GM12878 (cell line): ENCODE data around the gene CDK5R1.

Experiments used
- IKZF1 ChIP-seq: fragments of 450-650 bp; conservative IDR thresholded peaks from 2 replicates; pipeline ENCODE4 v1.6.1; 2017; ENCODE audit warnings: antibody characterized with exemption, mild to moderate bottlenecking
- SREBF2 ChIP-seq: IDR thresholded peaks from 2 replicates; pipeline ENCODE4 v1.6.1; 2012; ENCODE audit warnings: mild to moderate bottlenecking, low read length
- TF ChIP-seq, protein P1 (sequence below): fragments of 450-650 bp; IDR thresholded peaks from 2 replicates; pipeline ENCODE4 v1.6.1; 2018; ENCODE audit warnings: borderline replicate concordance, mild to moderate bottlenecking; ENCODE audit not compliant: partially characterized antibody
- TF ChIP-seq, protein P2 (sequence below), 3 experiments: IDR thresholded peaks in 2 of 3; conservative IDR thresholded peaks in 1 of 3; 2 replicates each; pipeline ENCODE4 v1.5.1; 2011; ENCODE audit warnings: low read depth in 3 of 3, low read length in 3 of 3, mild to moderate bottlenecking in 3 of 3, control low read depth in 2 of 3, moderate library complexity in 2 of 3, inconsistent platforms in 1 of 3, mixed read lengths in 1 of 3; ENCODE audit not compliant: control insufficient read depth in 2 of 3, insufficient read depth in 1 of 3; ENCODE audit errors: extremely low read depth in 1 of 3

DNA sequence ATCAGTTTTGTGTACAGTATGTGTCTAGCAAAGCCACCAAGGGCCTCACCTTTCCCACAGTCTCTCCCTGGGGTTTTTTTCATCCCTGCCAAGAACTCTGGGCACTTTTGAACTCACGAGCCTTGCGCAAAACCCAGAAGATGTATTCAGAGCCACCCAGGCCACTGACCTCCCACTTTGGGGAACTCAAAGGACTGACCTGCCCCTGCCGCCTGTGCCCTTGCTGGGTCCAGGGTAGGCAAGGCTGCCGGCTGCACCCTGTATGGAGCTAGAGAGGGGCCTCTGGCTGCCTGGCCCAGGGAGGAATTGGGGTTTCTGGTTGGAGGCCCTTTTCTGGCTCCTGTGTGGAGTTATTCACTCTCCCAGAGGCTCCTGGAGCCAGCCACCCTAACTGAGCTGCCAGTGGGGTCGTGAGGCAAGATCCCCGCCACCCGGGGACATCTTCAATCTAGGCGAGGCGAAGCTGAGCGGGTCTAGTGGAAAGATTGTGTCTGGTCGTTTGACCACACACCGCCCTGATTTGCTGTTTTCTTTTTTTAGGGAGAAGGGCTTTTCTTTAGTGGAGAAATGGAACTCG, 1.9 kb downstream of the CDK5R1 start:
- TF ChIP-seq, protein P1, sequence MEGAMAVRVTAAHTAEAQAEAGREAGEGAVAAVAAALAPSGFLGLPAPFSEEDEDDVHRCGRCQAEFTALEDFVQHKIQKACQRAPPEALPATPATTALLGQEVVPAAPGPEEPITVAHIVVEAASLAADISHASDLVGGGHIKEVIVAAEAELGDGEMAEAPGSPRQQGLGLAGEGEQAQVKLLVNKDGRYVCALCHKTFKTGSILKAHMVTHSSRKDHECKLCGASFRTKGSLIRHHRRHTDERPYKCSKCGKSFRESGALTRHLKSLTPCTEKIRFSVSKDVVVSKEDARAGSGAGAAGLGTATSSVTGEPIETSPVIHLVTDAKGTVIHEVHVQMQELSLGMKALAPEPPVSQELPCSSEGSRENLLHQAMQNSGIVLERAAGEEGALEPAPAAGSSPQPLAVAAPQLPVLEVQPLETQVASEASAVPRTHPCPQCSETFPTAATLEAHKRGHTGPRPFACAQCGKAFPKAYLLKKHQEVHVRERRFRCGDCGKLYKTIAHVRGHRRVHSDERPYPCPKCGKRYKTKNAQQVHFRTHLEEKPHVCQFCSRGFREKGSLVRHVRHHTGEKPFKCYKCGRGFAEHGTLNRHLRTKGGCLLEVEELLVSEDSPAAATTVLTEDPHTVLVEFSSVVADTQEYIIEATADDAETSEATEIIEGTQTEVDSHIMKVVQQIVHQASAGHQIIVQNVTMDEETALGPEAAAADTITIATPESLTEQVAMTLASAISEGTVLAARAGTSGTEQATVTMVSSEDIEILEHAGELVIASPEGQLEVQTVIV = no peak
- TF ChIP-seq, protein P2, sequence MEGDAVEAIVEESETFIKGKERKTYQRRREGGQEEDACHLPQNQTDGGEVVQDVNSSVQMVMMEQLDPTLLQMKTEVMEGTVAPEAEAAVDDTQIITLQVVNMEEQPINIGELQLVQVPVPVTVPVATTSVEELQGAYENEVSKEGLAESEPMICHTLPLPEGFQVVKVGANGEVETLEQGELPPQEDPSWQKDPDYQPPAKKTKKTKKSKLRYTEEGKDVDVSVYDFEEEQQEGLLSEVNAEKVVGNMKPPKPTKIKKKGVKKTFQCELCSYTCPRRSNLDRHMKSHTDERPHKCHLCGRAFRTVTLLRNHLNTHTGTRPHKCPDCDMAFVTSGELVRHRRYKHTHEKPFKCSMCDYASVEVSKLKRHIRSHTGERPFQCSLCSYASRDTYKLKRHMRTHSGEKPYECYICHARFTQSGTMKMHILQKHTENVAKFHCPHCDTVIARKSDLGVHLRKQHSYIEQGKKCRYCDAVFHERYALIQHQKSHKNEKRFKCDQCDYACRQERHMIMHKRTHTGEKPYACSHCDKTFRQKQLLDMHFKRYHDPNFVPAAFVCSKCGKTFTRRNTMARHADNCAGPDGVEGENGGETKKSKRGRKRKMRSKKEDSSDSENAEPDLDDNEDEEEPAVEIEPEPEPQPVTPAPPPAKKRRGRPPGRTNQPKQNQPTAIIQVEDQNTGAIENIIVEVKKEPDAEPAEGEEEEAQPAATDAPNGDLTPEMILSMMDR (IDR thresholded peaks at IDR 0.05 in 2 of 3, conservative IDR thresholded peaks at IDR 0.05 in 1 of 3; ENCODE audit: control insufficient read depth in 2 of 3, extremely low read depth in 1 of 3, insufficient read depth in 1 of 3, low read depth in 3 of 3, low read length in 3 of 3) = no peak
- TF ChIP-seq IKZF1 (no peak), SREBF2 (no peak)
